Subcutaneous abdominal adipose tissue (tissue), 5 donors: ENCODE measurements around the gene TUBB6.

Source experiments
- H3K27ac ChIP-seq: one replicate; pipeline ENCODE4 v1.7.0; 2013; ENCODE audit warnings: low read depth, mild to moderate bottlenecking, inconsistent platforms, low read length, moderate library complexity
- H3K27me3 ChIP-seq, 5 donors: one replicate each; pipeline ENCODE4 v1.7.0; 2013; ENCODE audit warnings: low read length in 5 of 5, inconsistent platforms in 1 of 5; ENCODE audit not compliant: control insufficient read depth in 5 of 5, insufficient read depth in 4 of 5
- H3K36me3 ChIP-seq, 5 donors: one replicate each; pipeline ENCODE4 v1.7.0; 2013; ENCODE audit warnings: low read length in 5 of 5; ENCODE audit not compliant: control insufficient read depth in 5 of 5, insufficient read depth in 5 of 5
- H3K4me1 ChIP-seq, 5 donors: one replicate each; pipeline ENCODE4 v1.7.0; 2013; ENCODE audit warnings: low read length in 5 of 5, mild to moderate bottlenecking in 3 of 5, moderate library complexity in 1 of 5; ENCODE audit not compliant: control insufficient read depth in 5 of 5, insufficient read depth in 5 of 5
- H3K4me3 ChIP-seq, 5 donors: one replicate each; pipeline ENCODE4 v1.7.0; 2013; ENCODE audit warnings: low read length in 5 of 5, low read depth in 1 of 5
- H3K9ac ChIP-seq, 5 donors: one replicate each; pipeline ENCODE4 v1.7.0; 2013; ENCODE audit warnings: low read length in 5 of 5, mild to moderate bottlenecking in 4 of 5, moderate library complexity in 3 of 5
- H3K9me3 ChIP-seq, 5 donors: one replicate each; pipeline ENCODE4 v1.7.0; 2013; ENCODE audit warnings: low read length in 5 of 5; ENCODE audit not compliant: control insufficient read depth in 5 of 5
- donor health status: healthy.
- donor health status: healthy.
- donor health status: healthy.
- donor health status: healthy.
- donor health status: healthy.

TUBB6 gene

DNA sequence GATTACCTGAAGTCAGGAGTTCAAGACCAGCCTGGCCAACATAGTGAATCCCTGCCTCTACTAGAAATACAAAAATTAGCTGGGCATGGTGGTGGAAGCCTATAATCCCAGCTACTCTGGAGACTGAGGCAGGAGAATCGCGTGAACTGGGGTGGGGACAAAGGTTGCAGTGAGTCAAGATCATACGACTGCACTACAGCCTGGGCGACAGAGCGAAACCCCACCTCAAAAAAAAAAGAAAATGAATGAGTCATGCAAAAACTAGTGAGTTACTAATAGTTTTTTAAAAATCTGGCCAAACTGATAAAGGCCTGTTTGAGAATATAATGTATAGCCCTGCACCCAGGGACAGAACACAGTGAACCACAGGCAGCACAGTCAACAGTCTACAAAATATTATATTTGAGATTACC, 51.5 kb downstream of the TUBB6 start:
- peaks cover 0 to 8% (median 4%) of the 10 kb centered on the region in 5 donors for H3K4me1 ChIP-seq
- H3K27ac ChIP-seq, result no peak overlapping the region
- peaks cover 18 to 84% (median 69%) of the 10 kb centered on the region in 5 donors for H3K36me3 ChIP-seq

DNA sequence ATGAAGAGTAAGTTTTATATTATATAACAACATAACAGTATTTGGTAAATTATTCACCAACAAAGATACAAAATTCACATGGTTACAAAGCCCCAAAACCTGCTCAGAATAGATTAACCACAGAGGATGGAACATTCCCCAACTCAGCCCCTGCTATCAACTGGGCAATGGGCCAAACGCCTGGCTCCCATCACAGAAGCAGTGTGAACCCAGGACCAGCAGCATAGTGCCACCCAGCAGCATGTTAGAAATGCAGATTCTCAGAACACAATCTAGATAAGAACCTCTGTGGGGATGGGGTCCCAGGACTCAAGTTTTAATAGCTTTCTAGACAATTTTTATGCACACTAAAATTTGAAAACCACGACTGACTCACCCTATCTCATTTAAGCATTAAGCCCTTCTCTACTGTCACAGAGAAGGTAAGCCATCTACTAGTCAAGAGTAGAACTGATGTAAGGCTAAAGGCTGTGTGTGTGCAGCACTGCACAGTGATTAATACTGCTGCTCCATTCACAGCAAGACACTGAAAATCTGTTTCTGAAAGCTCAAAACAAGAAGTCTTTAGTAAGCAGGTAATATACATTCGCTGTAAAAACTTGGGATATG, 53.8 kb downstream of the TUBB6 start:
- peaks cover 0 to 12% (median 10%) of the 10 kb centered on the region in 5 donors for H3K4me1 ChIP-seq
- no peak overlapping the region for H3K9ac ChIP-seq
- H3K9me3 ChIP-seq, result no peaks in the 10 kb centered on the region
- no peak overlapping the region for H3K4me3 ChIP-seq
- H3K27me3 ChIP-seq, result no peaks in the 10 kb centered on the region
- no peak overlapping the region for H3K27ac ChIP-seq
- peaks cover 23 to 87% (median 74%) of the 10 kb centered on the region in 5 donors for H3K36me3 ChIP-seq

More for the DNA sequence above, 51.5 kb downstream of the TUBB6 start:
- Histone ChIP-seq H3K27me3 (no peaks in the 10 kb centered on the region), H3K9ac (no peak overlapping the region), H3K9me3 (no peaks in the 10 kb centered on the region), H3K4me3 (no peak overlapping the region)

DNA sequence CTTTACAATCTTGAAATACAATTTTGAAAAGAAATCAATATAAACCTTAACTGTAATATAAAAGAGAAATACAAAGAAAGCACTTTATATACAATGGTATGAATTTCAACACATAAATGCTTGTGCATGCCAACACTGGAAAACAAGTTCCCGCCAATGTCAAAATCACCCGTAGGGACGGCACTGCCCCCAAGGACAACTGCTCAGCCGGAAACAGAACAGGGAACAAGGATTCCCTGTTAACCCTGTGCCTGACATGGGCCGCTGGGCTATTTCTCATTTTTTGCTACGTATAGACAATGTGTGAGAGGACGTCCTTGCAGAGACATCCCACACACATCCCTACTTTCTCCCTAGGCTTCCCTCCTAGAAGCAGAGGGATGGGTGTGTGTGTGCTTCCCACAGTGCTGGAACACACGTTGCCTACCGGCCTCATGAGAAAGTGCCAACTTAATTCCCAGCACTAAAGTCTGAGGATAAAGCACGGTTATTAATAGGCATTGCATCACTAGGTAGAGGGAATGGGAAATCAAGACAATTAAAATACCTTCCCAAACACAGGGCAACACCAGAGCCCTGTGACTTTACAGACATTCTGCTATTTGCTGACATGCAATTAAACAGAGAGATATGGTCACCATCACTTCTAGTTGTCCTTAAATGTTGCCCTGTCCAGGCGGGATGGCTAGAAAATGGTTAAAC, 54.6 kb downstream of the TUBB6 start:
- no peak overlapping the region for H3K9ac ChIP-seq
- peaks cover 19 to 89% (median 77%) of the 10 kb centered on the region in 5 donors for H3K36me3 ChIP-seq
- H3K27ac ChIP-seq, result no peak overlapping the region
- no peaks in the 10 kb centered on the region for H3K9me3 ChIP-seq
- H3K27me3 ChIP-seq, result no peaks in the 10 kb centered on the region
- H3K4me1 ChIP-seq, result peaks cover 0 to 17% (median 10%) of the 10 kb centered on the region in 5 donors
- no peak overlapping the region for H3K4me3 ChIP-seq

DNA sequence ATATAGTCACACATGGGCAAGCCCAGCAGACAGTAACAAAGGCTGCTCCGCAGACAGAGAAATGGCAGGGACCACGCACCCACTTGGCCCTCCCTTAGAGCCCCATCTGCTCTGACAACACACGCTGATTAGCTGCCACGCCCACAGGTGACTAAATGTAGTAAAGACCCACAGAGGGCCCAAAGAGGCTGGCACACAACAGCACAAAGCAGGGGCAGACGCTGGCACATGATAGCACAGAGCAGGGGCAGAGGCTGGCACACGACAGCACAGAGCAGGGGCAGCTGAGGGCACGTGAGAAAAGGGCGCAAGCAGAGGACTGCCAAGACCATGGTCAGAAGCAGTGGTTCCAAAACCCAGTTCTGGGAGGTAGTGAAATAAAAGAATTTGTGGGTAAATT, 58.3 kb downstream of the TUBB6 start:
- peaks cover 0 to 17% (median 10%) of the 10 kb centered on the region in 5 donors for H3K4me1 ChIP-seq
- peaks cover 12 to 69% (median 62%) of the 10 kb centered on the region in 5 donors for H3K36me3 ChIP-seq
- H3K4me3 ChIP-seq, result no peak overlapping the region

DNA sequence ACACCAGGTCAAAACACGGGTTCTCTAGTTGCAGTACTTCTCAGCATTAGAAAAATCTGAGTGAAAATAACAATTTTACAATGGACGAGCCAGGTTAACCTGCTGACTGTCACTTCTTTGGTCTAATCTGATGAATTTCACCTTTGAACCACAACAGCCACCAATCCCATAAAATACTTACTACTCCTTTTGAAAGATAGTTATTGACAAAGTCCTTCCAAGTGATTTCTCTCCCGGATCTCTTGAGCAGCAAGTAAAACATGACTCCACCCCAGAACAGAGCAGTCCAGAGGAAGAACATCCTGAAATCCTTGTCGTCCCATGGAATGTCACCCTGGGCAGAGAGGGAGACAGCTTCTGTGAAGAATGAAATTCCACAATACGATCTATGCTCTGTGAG, 58.7 kb downstream of the TUBB6 start:
- Histone ChIP-seq H3K4me1 (peaks cover 0 to 17% (median 10%) of the 10 kb centered on the region in 5 donors), H3K9me3 (no peaks in the 10 kb centered on the region), H3K27ac (no peak overlapping the region), H3K9ac (no peak overlapping the region), H3K36me3 (peaks cover 12 to 65% (median 58%) of the 10 kb centered on the region in 5 donors), H3K4me3 (no peak overlapping the region), H3K27me3 (no peaks in the 10 kb centered on the region)

More for the DNA sequence above, 58.3 kb downstream of the TUBB6 start:
- no peaks in the 10 kb centered on the region for H3K9me3 ChIP-seq
- H3K27me3 ChIP-seq, result no peaks in the 10 kb centered on the region
- H3K9ac ChIP-seq, result no peak overlapping the region
- H3K27ac ChIP-seq, result no peak overlapping the region

DNA sequence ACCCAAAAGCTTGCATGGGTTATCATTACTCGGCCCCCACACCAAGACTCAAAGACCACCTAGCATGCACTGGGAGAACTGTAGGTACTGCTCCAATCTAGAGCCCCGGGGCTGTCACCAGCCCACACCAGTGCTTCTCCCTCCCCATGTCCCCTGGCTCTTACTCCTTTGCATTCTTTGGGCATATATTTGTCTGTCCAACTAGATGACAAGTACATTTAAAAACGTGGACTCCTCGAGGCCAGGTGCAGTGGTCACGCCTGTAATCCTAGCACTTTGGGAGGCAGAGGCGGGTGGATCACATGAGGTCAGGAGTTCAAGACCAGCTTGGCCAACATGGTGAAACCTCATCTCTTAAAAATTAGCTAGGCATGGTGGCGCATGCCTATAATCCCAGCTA, 61.2 kb downstream of the TUBB6 start:
- Histone ChIP-seq H3K4me3 (no peak overlapping the region), H3K27ac (no peak overlapping the region), H3K27me3 (no peaks in the 10 kb centered on the region), H3K9me3 (no peaks in the 10 kb centered on the region), H3K9ac (no peak overlapping the region), H3K4me1 (peaks cover 0 to 30% (median 11%) of the 10 kb centered on the region in 5 donors), H3K36me3 (peaks cover 7 to 48% (median 40%) of the 10 kb centered on the region in 5 donors)

DNA sequence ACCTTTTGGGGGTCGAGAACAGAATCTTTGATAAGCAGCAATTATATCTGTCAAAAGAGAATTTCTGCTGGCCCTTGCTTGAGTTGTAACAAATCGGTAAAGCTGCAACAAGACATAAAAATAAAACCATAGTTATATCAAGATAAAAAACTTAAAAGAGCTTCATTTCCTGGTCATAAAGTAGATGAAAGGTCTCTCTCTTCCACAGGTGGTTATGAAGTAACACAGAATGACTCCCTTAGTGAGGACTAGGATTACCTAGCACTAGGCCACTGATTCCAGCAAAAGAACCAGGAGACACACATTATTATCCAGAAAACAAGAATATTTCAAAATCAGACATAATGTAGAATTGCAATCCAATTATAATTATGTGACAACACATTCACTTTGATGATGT, 63.5 kb downstream of the TUBB6 start:
- Histone ChIP-seq H3K36me3 (peaks cover 2 to 30% (median 23%) of the 10 kb centered on the region in 5 donors), H3K4me1 (peaks cover 0 to 50% (median 20%) of the 10 kb centered on the region in 5 donors), H3K9ac (no peak overlapping the region), H3K27me3 (no peaks in the 10 kb centered on the region), H3K4me3 (no peak overlapping the region), H3K9me3 (no peaks in the 10 kb centered on the region), H3K27ac (no peak overlapping the region)

DNA sequence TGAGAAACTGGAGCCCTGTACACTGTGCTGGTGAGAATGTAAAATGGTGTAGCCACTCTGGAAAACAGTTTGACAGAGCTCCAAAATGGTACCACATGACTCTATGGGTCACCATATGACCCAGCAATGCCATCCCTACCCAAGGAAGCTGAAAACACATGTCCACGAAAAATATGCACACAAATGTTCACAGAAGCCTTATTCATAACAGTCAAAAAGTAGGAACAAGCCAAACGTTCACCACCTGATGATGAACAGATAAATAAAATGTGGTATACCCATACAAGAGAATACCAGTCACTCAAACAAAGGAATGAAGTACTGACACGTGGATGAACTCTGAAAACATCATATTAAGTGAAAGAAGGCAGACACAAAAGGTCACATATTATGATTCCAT, 64.4 kb downstream of the TUBB6 start:
- no peaks in the 10 kb centered on the region for H3K9me3 ChIP-seq
- H3K36me3 ChIP-seq, result peaks cover 0 to 22% (median 15%) of the 10 kb centered on the region in 5 donors
- H3K4me3 ChIP-seq, result no peak overlapping the region
- H3K9ac ChIP-seq, result no peak overlapping the region
- peaks cover 0 to 46% (median 20%) of the 10 kb centered on the region in 5 donors for H3K4me1 ChIP-seq
- H3K27ac ChIP-seq, result no peak overlapping the region
- no peaks in the 10 kb centered on the region for H3K27me3 ChIP-seq

DNA sequence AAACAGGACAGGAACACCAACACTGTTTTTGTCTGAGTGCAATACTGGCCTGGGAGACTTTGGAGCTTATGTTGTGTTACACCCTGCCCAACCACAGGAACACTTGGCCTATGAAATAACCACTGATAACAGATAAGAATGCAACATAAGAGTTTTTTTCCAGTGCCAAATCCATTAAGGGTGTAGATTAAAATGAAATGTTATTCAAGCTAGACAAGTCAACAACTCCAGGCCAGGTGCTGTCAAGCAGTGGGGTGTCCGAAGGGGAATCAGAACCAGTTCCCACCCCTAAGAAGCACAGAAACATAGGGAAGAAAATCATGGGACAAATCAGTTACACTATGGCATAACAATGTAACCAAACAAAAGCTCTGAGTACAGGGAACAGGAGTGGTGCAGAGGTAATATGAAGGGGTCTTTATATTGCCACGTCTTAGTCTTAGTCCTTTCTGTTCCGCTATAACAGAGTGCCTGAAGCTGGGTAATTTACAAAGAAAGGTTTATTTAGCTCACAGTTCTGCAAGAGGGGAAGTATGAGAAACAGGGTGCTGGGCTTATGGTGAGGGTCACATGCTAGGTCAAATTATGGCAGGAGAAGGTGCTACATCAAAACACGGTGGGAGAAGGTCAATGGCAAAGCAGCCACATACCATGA, 65.2 kb downstream of the TUBB6 start:
- no peak overlapping the region for H3K9ac ChIP-seq
- H3K27ac ChIP-seq, result no peak overlapping the region
- no peak overlapping the region for H3K4me3 ChIP-seq
- H3K9me3 ChIP-seq, result no peaks in the 10 kb centered on the region
- H3K4me1 ChIP-seq, result peaks cover 0 to 52% (median 27%) of the 10 kb centered on the region in 5 donors
- peaks cover 0 to 17% (median 10%) of the 10 kb centered on the region in 5 donors for H3K36me3 ChIP-seq
- H3K27me3 ChIP-seq, result no peaks in the 10 kb centered on the region

DNA sequence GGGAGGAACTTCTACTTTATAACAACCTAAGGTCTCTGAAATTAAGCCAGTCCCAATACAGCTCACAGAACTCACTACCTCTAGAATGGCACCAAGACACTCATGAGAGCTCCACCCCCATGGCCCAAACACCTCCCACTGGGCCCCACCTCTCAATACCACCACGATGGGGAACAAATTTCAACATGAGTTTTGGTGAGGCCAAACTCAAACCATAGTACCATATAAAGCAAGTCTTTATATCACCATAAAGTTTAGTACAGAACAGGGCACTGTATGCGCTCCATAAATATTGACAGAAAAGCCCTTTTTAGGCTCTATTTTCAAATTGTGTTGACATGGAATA, 65.7 kb downstream of the TUBB6 start:
- Histone ChIP-seq H3K9ac (no peak overlapping the region), H3K4me3 (no peak overlapping the region), H3K9me3 (no peaks in the 10 kb centered on the region), H3K27ac (no peak overlapping the region), H3K27me3 (no peaks in the 10 kb centered on the region), H3K36me3 (peaks cover 0 to 12% (median 6%) of the 10 kb centered on the region in 5 donors), H3K4me1 (peaks cover 0 to 52% (median 27%) of the 10 kb centered on the region in 5 donors)
